Stimulated activated CD8-positive, alpha-beta memory T cell treated with anti-CD3 and anti-CD28 coated beads, Interleukin-12 subunit alpha, Interleukin-12 subunit beta, amount 100 ng/mL, for 4 hours (primary cell): ENCODE results near the gene WNK1.

Experiments used
- DNase-seq: peaks from one replicate; pipeline ENCODE4 v3.0.0-alpha.2; 2020; ENCODE audit warnings: low read depth

The WNK1 gene

DNA sequence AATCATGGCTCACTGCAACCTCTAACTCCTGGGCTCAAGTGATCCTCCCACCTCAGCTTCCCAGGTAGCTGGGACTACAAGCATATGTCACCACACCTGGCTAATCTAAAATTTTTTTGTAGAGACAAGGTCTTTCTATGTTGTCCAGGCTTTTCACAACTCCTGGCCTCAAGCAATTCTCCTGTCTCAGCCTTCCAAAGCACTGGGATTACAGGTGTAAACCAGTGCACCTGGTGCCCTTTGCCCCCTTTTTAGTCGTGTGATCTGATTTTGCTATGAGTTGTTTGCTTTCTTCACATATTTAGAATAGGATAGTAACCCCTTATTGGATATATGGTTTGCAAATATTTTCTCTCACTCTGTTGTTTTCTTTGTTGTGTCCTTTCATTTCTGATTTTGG lies 198.8 kb downstream of the WNK1 start:
- DNase-seq: no peak

DNA sequence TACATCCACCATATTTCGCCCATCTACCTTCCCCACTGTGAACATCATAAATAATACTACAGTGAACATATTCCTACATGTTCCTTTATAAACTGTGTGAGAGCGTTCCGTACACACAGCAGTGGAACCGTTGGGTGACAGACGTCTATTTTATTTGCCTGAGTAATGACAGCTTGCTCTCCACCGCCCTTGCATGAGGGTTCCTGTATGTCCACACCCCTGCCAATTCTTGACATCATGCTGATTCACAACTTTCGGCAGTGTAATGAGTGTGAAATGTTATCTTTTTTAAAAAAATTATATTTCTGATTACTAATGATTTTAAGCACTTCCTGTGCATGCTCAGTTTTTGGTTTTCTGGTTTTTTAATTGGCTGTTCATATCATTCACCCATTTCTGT lies 201.4 kb downstream of the WNK1 start:
- DNase-seq: no peak

DNA sequence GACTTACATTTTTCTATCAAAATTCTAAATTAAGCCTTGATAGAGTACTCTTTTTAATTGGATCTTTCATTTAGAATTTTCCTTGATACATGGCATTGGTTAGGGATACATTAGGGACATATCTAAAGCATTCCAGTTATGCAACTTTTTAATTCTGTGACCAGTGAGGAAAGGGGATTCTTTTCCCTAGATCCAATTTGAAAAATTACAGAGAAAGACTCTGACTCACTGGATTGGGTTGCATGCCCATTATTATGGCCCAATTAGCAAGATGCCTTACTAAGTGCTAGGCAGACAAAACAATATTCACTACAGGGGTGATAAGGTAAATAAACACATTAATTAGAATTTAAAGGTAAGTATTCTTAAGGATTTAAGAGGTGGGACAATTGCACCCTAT lies 202.4 kb downstream of the WNK1 start:
- DNase-seq: no peak

DNA sequence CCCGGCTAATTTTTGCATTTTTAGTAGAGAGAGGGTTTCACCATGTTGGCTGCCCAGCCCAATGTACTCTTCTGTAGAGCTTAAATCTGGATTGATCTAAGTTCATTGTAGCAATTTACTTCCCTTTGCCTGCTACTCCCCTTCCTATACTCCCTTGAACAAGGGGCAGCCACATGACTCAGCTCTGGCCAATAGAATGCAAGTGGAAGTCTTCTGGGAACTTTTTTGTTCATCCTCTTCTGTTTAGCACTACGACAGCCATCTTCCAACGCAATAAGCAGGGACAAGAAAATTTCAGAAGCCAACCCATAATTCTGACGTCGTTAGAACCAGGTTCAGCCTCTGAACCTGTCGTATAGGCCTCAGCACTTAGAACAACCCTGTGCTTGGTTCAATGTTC lies 203.6 kb downstream of the WNK1 start:
- no peak for DNase-seq

DNA sequence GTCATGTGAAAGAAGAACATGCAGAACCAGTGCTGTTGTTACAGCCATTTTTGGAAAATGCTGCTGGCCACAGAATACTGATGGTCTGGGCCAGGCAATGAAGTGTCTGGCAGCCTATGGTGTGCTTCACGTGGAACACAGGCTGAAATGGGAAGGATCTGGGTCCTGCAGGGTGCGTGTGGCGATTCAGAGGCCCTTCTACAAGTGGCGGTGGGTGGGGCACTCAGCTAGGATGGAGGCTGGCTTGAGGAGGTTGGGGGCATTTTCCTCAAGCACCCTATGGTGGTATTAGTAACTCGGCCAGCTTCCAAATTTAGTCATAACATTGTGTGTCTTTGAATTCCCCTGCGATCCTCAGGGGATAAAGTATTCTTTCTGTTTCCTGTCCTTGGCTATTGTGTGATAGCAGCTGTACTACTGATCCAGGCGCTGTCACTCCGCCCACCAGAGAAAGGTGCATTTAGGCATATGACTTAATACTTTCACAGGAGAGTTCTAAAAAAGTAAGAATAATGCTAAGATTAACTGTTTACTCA lies 206.3 kb downstream of the WNK1 start:
- no peak for DNase-seq
